ENCODE results near the gene TXNRD1.

DNA sequence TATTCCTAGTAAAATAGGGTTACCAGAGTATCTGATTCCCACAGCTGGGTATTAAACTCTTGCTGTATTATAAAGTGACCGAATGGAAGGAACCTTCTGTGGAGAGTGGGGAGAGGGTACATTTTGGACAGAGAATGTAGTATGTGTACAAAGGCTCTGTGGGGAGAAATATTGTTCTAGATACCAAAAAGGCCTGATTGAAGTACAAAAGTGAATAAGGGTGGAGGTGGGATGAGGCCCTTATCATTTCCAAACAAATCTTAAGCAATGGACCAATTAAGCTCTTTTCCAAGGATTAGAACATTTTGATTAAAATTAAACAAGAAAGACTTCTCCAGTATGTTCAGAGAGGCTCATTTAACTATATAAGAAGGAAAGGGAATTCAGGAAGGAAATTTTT lies 108.3 kb downstream of the TXNRD1 start:
- TF ChIP-seq CTCF (IDR thresholded peaks at IDR 0.05), result no peak
- no peak for TF ChIP-seq POLR2A (IDR thresholded peaks at IDR 0.05; ENCODE audit: low read depth)
- no peak for TF ChIP-seq EP300 (IDR thresholded peaks at IDR 0.05)
- no peak for TF ChIP-seq POLR2AphosphoS5 (IDR thresholded peaks at IDR 0.05)

Data from esophagus muscularis mucosa (tissue), 4 donors.